ENCODE results near the gene CILP. TPM values are rescaled to one million over a fixed set of nuclear protein-coding genes. Genes with fewer than 3 reads are reported as not detected.

CILP gene
- total RNA-seq, 1 experiment from 2014 or later, result 0.04 TPM

- Histone ChIP-seq H4K8ac (replicated peaks; ENCODE audit: insufficient read length, low read depth, low read length) (no peak overlapping the region), H2BK20ac (ENCODE audit: low read depth, low read length, poor library complexity, severe bottlenecking) (no peak overlapping the region), H2BK120ac (ENCODE audit: low read depth, low read length, poor library complexity, severe bottlenecking) (no peak overlapping the region), H3K27ac (ENCODE audit: insufficient read length, low read depth, low read length) (no peak overlapping the region), H4K91ac (ENCODE audit: insufficient read length, low read depth, low read length) (no peak overlapping the region), H4K5ac (ENCODE audit: insufficient read length, low read depth, low read length) (no peak overlapping the region), H3K9ac (ENCODE audit: extremely low read depth, insufficient read length, low read length) (no peak overlapping the region), H2BK12ac (ENCODE audit: insufficient read length, low read depth, low read length) (no peak overlapping the region), H3K27me3 (ENCODE audit: insufficient read depth, low read length) (no peaks in the 10 kb centered on the region), H3T11ph (ENCODE audit: low read length) (no peak overlapping the region), H3K4me1 (ENCODE audit: insufficient read depth, low read length) (no peaks in the 10 kb centered on the region), H3K14ac (ENCODE audit: insufficient read depth, low read length) (no peak overlapping the region), H3K9me3 (ENCODE audit: control insufficient read depth, low read depth, low read length) (no peaks in the 10 kb centered on the region), H3K18ac (ENCODE audit: insufficient read length, low read depth, low read length) (no peak overlapping the region), H3K79me1 (ENCODE audit: insufficient read depth, low read depth, low read length, poor library complexity, severe bottlenecking) (no peaks in the 10 kb centered on the region), H3K4ac (ENCODE audit: low read depth, low read length) (no peak overlapping the region), H2AFZ (ENCODE audit: low read length) (no peak overlapping the region), H3K79me2 (ENCODE audit: insufficient read depth, low read length) (no peaks in the 10 kb centered on the region), H3K56ac (ENCODE audit: insufficient read length, low read depth, low read length) (no peak overlapping the region), H2AK5ac (ENCODE audit: insufficient read length, low read length) (no peak overlapping the region), H4K20me1 (ENCODE audit: control insufficient read depth, insufficient read depth, insufficient read length) (no peaks in the 10 kb centered on the region), H3K23me2 (ENCODE audit: insufficient read length, low read depth, low read length, poor library complexity, severe bottlenecking) (no peaks in the 10 kb centered on the region), H2BK15ac (ENCODE audit: low read depth, low read length) (no peak overlapping the region), H3K23ac (ENCODE audit: insufficient read length, low read depth, low read length) (no peak overlapping the region), H3K4me2 (ENCODE audit: insufficient read depth, insufficient read length, low read length) (no peak overlapping the region), H2BK5ac (ENCODE audit: insufficient read length, low read length) (no peak overlapping the region)
- no peak for DNase-seq
- no CpG with 5 or more reads among the region's 2 CpGs for WGBS (ENCODE audit: extremely low coverage, insufficient read length, low lambda C conversion rate)
- TF ChIP-seq CTCF (conservative IDR thresholded peaks at IDR 0.05), result no peak
- H3K27ac Mint-ChIP-seq, result peak overlapping the region in 1 of 3 experiments; percentile 37; a peak in 1 of 7 replicates
- H3K4me3 Mint-ChIP-seq, result no peak overlapping the region
- H3K9me3 Mint-ChIP-seq, result no peaks in the 10 kb centered on the region
- no peaks in the 10 kb centered on the region for H3K36me3 Mint-ChIP-seq (ENCODE audit: insufficient read depth in 1 of 3, low read depth in 3 of 3)
- H3K4me1 Mint-ChIP-seq, result peaks cover 11 to 21% of the 10 kb centered on the region in 2 experiments
- peaks cover 3% of the 10 kb centered on the region for H3K27me3 Mint-ChIP-seq (ENCODE audit: low read depth)
These were observed 10.4 kb upstream of the CILP start for GRCh38 chr15:65221697-65222096.

Measured in H9 (cell line).